HCT116 (cell line): ENCODE measurements around the gene KCNB1. TPM values are rescaled to one million over a fixed set of nuclear protein-coding genes. Genes with fewer than 3 reads are reported as not detected.

Source experiments
- ATAC-seq: fragments of 200-7000 bp; cut with Tn5 transposase; 2 replicates; pipeline ENCODE4 v1.9.1; 2020; ENCODE audit warnings: mild to moderate bottlenecking, moderate library complexity
- BruUV-seq: library from RNA; stranded (reverse); fragments of 400-500 nt; replicated peaks from 2 replicates; lab custom pipeline; 2021; lab: Mats Ljungman, UMichigan
- CTCF ChIA-PET: fragments of 300-600 bp; sonication (Branson Sonifier 250); formaldehyde crosslinking; loops from one replicate; lab custom pipeline; 2021; ENCODE audit warnings: antibody characterized with exemption; lab: Charles Lee
- POLR2A ChIA-PET: fragments of 300-600, 350-600 bp; sonication (Branson Sonifier 250); formaldehyde crosslinking; loops from one replicate; lab custom pipeline; 2021; ENCODE audit warnings: antibody characterized with exemption; lab: Charles Lee
- RAD21 ChIA-PET, 2 experiments: fragments of 300-600 bp; sonication (Branson Sonifier 250); formaldehyde crosslinking; loops; one replicate each; lab custom pipeline; 2023; ENCODE audit warnings: low total read pairs in 2 of 2; ENCODE audit not compliant: uncharacterized antibody in 2 of 2, unreplicated experiment in 2 of 2, low non-redundant PET in 1 of 2; lab: Charles Lee
- DNase-seq: peaks from one replicate; pipeline ENCODE4 v3.0.0-alpha.2; 2010; ENCODE audit warnings: low read depth, low spot score
- H2AFZ ChIP-seq: fragments of 200-600 bp; shearing (Covaris generic), sonication (generic); 2 replicates; pipeline ENCODE4 v1.6.1; 2017; ENCODE audit warnings: low read depth, mixed run types, mixed read lengths, antibody characterized with exemption, low read length; ENCODE audit not compliant: poor library complexity, severe bottlenecking
- H3K27ac ChIP-seq: 2 replicates; pipeline ENCODE4 v1.5.1; 2012; ENCODE audit warnings: low read depth, low read length
- H3K27me3 ChIP-seq: fragments of 200-600 bp; sonication (generic); 2 replicates; pipeline ENCODE4 v1.6.1; 2016; ENCODE audit warnings: mixed run types, low read length, mixed read lengths; ENCODE audit not compliant: insufficient read depth
- H3K36me3 ChIP-seq, 2 experiments: fragments of 200-500 bp in 1 of 2; fragments of 200-600 bp in 1 of 2; sonication (Bioruptor generic) in 1 of 2; sonication (generic) in 1 of 2; 2 replicates each; pipeline versions ENCODE4 v1.5.1 to v1.6.1; 2014 to 2016; ENCODE audit warnings: low read length in 2 of 2, inconsistent platforms in 1 of 2, mixed read lengths in 1 of 2, mixed run types in 1 of 2; ENCODE audit not compliant: insufficient read depth in 2 of 2, control insufficient read depth in 1 of 2
- H3K4me1 ChIP-seq, 2 experiments: fragments of 200-600 bp in 1 of 2; sonication (generic) in 1 of 2; 2 replicates each; pipeline versions ENCODE4 v1.5.1 to v1.6.1; 2012 to 2017; ENCODE audit warnings: low read length in 2 of 2, inconsistent platforms in 1 of 2, mild to moderate bottlenecking in 1 of 2, mixed read lengths in 1 of 2, mixed run types in 1 of 2, moderate library complexity in 1 of 2; ENCODE audit not compliant: insufficient read depth in 2 of 2, control insufficient read depth in 1 of 2
- H3K4me2 ChIP-seq: fragments of 200-600 bp; sonication (generic); 2 replicates; pipeline ENCODE4 v1.6.1; 2017; ENCODE audit warnings: mixed run types, low read length, mixed read lengths
- H3K4me3 ChIP-seq, 2 experiments: fragments of 200-600 bp in 1 of 2; sonication (generic) in 1 of 2; replicated peaks in 1 of 2; 2 replicates each; pipeline ENCODE4 v1.5.1; 2011 to 2016; ENCODE audit warnings: low read length in 2 of 2, control low read depth in 1 of 2, low read depth in 1 of 2, mild to moderate bottlenecking in 1 of 2, mixed read lengths in 1 of 2, mixed run types in 1 of 2
- H3K79me2 ChIP-seq: fragments of 200-600 bp; sonication (generic); 2 replicates; pipeline ENCODE4 v1.6.1; 2017; ENCODE audit warnings: mild to moderate bottlenecking, mixed run types, low read length, moderate library complexity, mixed read lengths; ENCODE audit not compliant: insufficient read depth
- H3K9ac ChIP-seq: fragments of 200-600 bp; sonication (generic); 2 replicates; pipeline ENCODE4 v1.6.1; 2016; ENCODE audit warnings: low read length, mixed read lengths
- H3K9me2 ChIP-seq: fragments of 200-600 bp; sonication (generic), shearing (Covaris generic); 2 replicates; pipeline ENCODE4 v1.6.1; 2017; ENCODE audit warnings: mixed run types, mild to moderate bottlenecking, moderate library complexity; ENCODE audit not compliant: insufficient read depth
- H3K9me3 ChIP-seq, 2 experiments: fragments of 200-500 bp in 1 of 2; fragments of 200-600 bp in 1 of 2; sonication (Bioruptor generic) in 1 of 2; sonication (generic) in 1 of 2; 2 replicates each; pipeline ENCODE4 v1.6.1; 2014 to 2017; ENCODE audit warnings: low read length in 2 of 2, mixed read lengths in 2 of 2, inconsistent platforms in 1 of 2, low read depth in 1 of 2, mild to moderate bottlenecking in 1 of 2, mixed run types in 1 of 2, moderate library complexity in 1 of 2; ENCODE audit not compliant: control insufficient read depth in 1 of 2, insufficient read depth in 1 of 2
- H4K20me1 ChIP-seq: fragments of 200-600 bp; sonication (generic), shearing (Covaris generic); 2 replicates; pipeline ENCODE4 v1.6.1; 2017; ENCODE audit warnings: mixed run types, mild to moderate bottlenecking, moderate library complexity; ENCODE audit not compliant: insufficient read depth
- CBX3 ChIP-seq: IDR thresholded peaks from 2 replicates; pipeline ENCODE4 v1.6.1; 2012; ENCODE audit warnings: low read depth
- CEBPB ChIP-seq: IDR thresholded peaks from 2 replicates; pipeline ENCODE4 v1.6.1; 2012; ENCODE audit warnings: low read depth
- EGR1 ChIP-seq: IDR thresholded peaks from 2 replicates; pipeline ENCODE4 v1.6.1; 2012; ENCODE audit warnings: low read depth
- ELF1 ChIP-seq: IDR thresholded peaks from 2 replicates; pipeline ENCODE4 v1.6.1; 2012; ENCODE audit warnings: low read depth, borderline replicate concordance
- EZH2phosphoT487 ChIP-seq: fragments of 200-600 bp; IDR thresholded peaks from 2 replicates; pipeline ENCODE4 v1.6.1; 2018; ENCODE audit warnings: antibody characterized with exemption, borderline replicate concordance
- FOSL1 ChIP-seq: IDR thresholded peaks from 2 replicates; pipeline ENCODE4 v1.6.1; 2012; ENCODE audit warnings: low read depth
- JUND ChIP-seq: IDR thresholded peaks from 2 replicates; pipeline ENCODE4 v1.6.1; 2012
- POLR2A ChIP-seq: IDR thresholded peaks from 2 replicates; pipeline ENCODE4 v1.7.0; 2011; ENCODE audit warnings: borderline replicate concordance; ENCODE audit not compliant: insufficient read depth, insufficient read length; ENCODE audit errors: extremely low read depth
- POLR2AphosphoS5 ChIP-seq: IDR thresholded peaks from 2 replicates; pipeline ENCODE4 v1.6.1; 2011; ENCODE audit warnings: mild to moderate bottlenecking, low read depth, low read length, moderate library complexity
- RAD21 ChIP-seq: IDR thresholded peaks from 2 replicates; pipeline ENCODE4 v1.6.1; 2012; ENCODE audit warnings: low read depth, mild to moderate bottlenecking
- SP1 ChIP-seq: IDR thresholded peaks from 2 replicates; pipeline ENCODE4 v1.6.1; 2012; ENCODE audit warnings: low read depth
- SRF ChIP-seq: IDR thresholded peaks from 2 replicates; pipeline ENCODE4 v1.6.1; 2012; ENCODE audit warnings: low read depth
- TCF7L2 ChIP-seq: IDR thresholded peaks from 2 replicates; pipeline ENCODE4 v1.7.0; 2011; ENCODE audit warnings: borderline replicate concordance, inconsistent platforms; ENCODE audit not compliant: insufficient read depth, insufficient read length; ENCODE audit errors: extremely low read depth
- YY1 ChIP-seq: IDR thresholded peaks from 2 replicates; pipeline ENCODE4 v1.6.1; 2011; ENCODE audit warnings: low read length, low read depth, moderate library complexity, mild to moderate bottlenecking; ENCODE audit not compliant: insufficient replicate concordance; ENCODE audit errors: extremely low read depth
- ZNF274 ChIP-seq: fragments of 200-500 bp; sonication (Bioruptor generic); IDR thresholded peaks from 2 replicates; pipeline ENCODE4 v1.6.1; 2014; ENCODE audit warnings: mild to moderate bottlenecking, low read depth, low read length, inconsistent platforms
- intact Hi-C: fragments of 100-400 bp; cut with micrococcal nuclease; formaldehyde crosslinking; loops from 2 replicates; pipeline ENCODE4 v1.10.0; 2022
- total RNA-seq: library from RNA; stranded (reverse); gene quantifications from one replicate; pipeline ENCODE4 v1.2.1, GENCODE V29; 2021; ENCODE audit not compliant: unreplicated experiment
- TF ChIP-seq, protein P1 (sequence below): IDR thresholded peaks from 2 replicates; pipeline ENCODE4 v1.6.1; 2012
- TF ChIP-seq, protein P2 (sequence below): IDR thresholded peaks from 2 replicates; pipeline ENCODE4 v1.6.1; 2011; ENCODE audit warnings: mild to moderate bottlenecking, low read length, moderate library complexity; ENCODE audit not compliant: insufficient replicate concordance; ENCODE audit errors: extremely low read depth
- TF ChIP-seq, protein P3 (sequence below), 3 experiments: fragments of 200-600 bp in 1 of 3; sonication (generic) in 1 of 3; IDR thresholded peaks in 2 of 3; conservative IDR thresholded peaks in 1 of 3; 2 replicates each; pipeline ENCODE4 v1.5.1; 2012 to 2017; ENCODE audit warnings: low read depth in 2 of 3, low read length in 2 of 3, antibody characterized with exemption in 1 of 3, borderline replicate concordance in 1 of 3, control low read depth in 1 of 3, mild to moderate bottlenecking in 1 of 3, mixed read lengths in 1 of 3, mixed run types in 1 of 3, moderate library complexity in 1 of 3; ENCODE audit not compliant: insufficient read depth in 1 of 3

KCNB1 gene
- total RNA-seq, 1 experiment from 2014 or later, result 0.79 TPM

DNA sequence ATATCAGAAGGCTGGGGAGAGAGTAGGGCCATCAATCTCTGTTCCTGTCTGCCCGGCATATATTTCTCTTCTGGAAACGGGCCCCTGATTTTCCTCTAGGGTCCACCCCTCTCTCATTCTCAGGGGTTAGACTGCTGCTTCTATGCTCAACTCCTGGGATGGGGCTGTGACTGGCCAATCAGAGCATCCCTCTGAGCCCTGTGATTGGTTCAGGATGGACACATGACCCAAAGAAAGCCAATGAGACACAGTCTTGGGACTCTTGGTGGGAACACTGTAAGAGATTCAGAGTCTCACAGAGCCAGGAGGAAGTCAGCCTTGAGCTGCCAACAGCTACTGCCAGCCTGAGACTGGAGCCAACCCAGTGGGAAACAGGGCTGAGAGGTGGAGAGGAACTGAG lies 31.0 kb upstream of the KCNB1 start (continued):
- TF ChIP-seq, protein P1, sequence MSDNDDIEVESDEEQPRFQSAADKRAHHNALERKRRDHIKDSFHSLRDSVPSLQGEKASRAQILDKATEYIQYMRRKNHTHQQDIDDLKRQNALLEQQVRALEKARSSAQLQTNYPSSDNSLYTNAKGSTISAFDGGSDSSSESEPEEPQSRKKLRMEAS, result no peak

DNA sequence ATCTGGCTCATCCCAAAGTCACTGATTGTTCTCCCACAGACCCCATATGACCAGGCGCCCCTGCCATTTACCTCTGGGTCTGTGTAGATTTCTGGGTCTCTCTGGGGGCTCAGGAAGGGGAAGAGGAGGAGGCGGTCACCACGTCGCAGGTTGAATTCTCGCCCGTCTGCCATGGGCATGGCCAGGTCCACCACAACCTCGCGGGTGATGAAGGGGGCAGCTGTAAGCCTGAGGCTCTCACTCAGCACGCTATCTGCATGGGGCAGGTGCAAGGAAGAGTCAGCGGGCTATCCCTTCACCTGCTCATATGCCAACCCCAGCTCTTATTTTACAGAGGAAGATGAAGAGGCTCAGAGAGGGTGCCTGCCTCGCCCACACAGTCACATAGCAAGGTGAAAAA lies 30.5 kb upstream of the KCNB1 start:
- Histone ChIP-seq H3K36me3 (no peaks in the 10 kb centered on the region), H2AFZ (no peak overlapping the region), H3K27me3 (peaks cover 26% of the 10 kb centered on the region), H3K9ac (no peak overlapping the region), H3K4me2 (no peak overlapping the region), H3K27ac (no peak overlapping the region), H3K4me3 (no peak overlapping the region), H4K20me1 (no peaks in the 10 kb centered on the region), H3K9me2 (no peaks in the 10 kb centered on the region), H3K79me2 (no peaks in the 10 kb centered on the region), H3K4me1 (peaks cover 3 to 16% of the 10 kb centered on the region in 2 experiments; a peak in 3 of 4 replicates), H3K9me3 (peaks cover 0 to 3% of the 10 kb centered on the region in 2 experiments; a peak in 1 of 4 replicates)
- DNase-seq (no peak), ATAC-seq (no peak)
- no TSS peak for BruUV-seq
- ChIA-PET POLR2A (no interaction called here), RAD21 (no interaction called here), CTCF (interaction anchor here (1.7 kb wide), 1 partner anchor 8 kb away, joined by 4 read pairs; no protein-coding TSS in a partner anchor)
- intact Hi-C loops, result no loop called here
- no peak for TF ChIP-seq CEBPB
- no peak for TF ChIP-seq POLR2A
- TF ChIP-seq, protein P1, result no peak
- TF ChIP-seq ELF1, result no peak
- TF ChIP-seq POLR2AphosphoS5, result no peak
- TF ChIP-seq, protein P2, sequence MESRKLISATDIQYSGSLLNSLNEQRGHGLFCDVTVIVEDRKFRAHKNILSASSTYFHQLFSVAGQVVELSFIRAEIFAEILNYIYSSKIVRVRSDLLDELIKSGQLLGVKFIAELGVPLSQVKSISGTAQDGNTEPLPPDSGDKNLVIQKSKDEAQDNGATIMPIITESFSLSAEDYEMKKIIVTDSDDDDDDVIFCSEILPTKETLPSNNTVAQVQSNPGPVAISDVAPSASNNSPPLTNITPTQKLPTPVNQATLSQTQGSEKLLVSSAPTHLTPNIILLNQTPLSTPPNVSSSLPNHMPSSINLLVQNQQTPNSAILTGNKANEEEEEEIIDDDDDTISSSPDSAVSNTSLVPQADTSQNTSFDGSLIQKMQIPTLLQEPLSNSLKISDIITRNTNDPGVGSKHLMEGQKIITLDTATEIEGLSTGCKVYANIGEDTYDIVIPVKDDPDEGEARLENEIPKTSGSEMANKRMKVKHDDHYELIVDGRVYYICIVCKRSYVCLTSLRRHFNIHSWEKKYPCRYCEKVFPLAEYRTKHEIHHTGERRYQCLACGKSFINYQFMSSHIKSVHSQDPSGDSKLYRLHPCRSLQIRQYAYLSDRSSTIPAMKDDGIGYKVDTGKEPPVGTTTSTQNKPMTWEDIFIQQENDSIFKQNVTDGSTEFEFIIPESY, result no peak
- no peak for TF ChIP-seq EZH2phosphoT487
- no peak for TF ChIP-seq YY1
- TF ChIP-seq SRF, result no peak
- no peak for TF ChIP-seq EGR1
- TF ChIP-seq ZNF274, result no peak
- no peak for TF ChIP-seq JUND
- TF ChIP-seq CBX3, result no peak
- no peak for TF ChIP-seq TCF7L2
- TF ChIP-seq SP1, result no peak
- no peak for TF ChIP-seq RAD21
- no peak for TF ChIP-seq FOSL1
- TF ChIP-seq, protein P3, sequence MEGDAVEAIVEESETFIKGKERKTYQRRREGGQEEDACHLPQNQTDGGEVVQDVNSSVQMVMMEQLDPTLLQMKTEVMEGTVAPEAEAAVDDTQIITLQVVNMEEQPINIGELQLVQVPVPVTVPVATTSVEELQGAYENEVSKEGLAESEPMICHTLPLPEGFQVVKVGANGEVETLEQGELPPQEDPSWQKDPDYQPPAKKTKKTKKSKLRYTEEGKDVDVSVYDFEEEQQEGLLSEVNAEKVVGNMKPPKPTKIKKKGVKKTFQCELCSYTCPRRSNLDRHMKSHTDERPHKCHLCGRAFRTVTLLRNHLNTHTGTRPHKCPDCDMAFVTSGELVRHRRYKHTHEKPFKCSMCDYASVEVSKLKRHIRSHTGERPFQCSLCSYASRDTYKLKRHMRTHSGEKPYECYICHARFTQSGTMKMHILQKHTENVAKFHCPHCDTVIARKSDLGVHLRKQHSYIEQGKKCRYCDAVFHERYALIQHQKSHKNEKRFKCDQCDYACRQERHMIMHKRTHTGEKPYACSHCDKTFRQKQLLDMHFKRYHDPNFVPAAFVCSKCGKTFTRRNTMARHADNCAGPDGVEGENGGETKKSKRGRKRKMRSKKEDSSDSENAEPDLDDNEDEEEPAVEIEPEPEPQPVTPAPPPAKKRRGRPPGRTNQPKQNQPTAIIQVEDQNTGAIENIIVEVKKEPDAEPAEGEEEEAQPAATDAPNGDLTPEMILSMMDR (IDR thresholded peaks at IDR 0.05 in 2 of 3, conservative IDR thresholded peaks at IDR 0.05 in 1 of 3; ENCODE audit: borderline replicate concordance in 1 of 3, insufficient read depth in 1 of 3, low read depth in 2 of 3, low read length in 2 of 3), result no peak
